Raji (cell line): ENCODE results near the gene CACNA2D4.

Experiments used
- POLR2A ChIP-seq: IDR thresholded peaks from 2 replicates; pipeline ENCODE4 v1.6.1; 2011; ENCODE audit warnings: low read depth, low read length, control low read depth; ENCODE audit not compliant: insufficient read depth

The CACNA2D4 gene

GRCh38 chr12:1936406-1937320 is 18.2 kb upstream of the CACNA2D4 start:
- TF ChIP-seq POLR2A, result no peak

DNA sequence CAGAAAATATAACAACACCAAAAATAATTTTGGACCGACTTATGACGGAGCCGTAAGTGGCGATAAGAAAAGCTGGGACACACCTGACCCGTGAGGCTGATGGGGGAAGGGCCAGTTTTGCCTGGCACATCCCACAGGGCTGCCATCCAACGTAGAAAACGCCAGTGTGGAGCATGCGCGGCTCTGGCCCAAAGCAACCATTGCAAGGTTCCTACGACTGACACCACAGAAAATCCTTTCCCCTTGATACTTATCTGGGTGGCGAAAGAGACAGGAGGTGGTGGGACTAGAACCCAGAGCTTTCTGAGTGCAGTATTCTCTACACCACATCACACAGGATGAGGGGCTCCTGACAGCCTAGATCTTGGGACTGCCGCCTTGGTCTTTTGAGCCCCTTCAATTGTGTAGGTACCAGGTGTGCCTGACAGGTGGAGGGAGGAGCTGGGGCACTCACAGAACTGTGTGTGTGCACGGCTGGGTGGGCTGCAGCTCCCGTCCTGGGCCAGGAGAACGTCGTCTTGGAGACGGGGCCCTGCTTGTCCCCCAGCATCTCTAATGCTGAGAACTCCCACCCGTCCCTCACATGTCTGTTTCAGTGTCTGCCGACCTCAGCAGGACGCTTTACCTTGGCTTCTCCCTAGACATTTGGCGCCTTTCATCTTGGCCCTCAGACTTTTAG is 17.4 kb upstream of the CACNA2D4 start:
- TF ChIP-seq POLR2A, result no peak

GRCh38 chr12:1935242-1935641 is 16.8 kb upstream of the CACNA2D4 start:
- no peak for TF ChIP-seq POLR2A

GRCh38 chr12:1934831-1935230 is 16.4 kb upstream of the CACNA2D4 start:
- no peak for TF ChIP-seq POLR2A

GRCh38 chr12:1934068-1934467 is 15.6 kb upstream of the CACNA2D4 start:
- TF ChIP-seq POLR2A, result no peak

DNA sequence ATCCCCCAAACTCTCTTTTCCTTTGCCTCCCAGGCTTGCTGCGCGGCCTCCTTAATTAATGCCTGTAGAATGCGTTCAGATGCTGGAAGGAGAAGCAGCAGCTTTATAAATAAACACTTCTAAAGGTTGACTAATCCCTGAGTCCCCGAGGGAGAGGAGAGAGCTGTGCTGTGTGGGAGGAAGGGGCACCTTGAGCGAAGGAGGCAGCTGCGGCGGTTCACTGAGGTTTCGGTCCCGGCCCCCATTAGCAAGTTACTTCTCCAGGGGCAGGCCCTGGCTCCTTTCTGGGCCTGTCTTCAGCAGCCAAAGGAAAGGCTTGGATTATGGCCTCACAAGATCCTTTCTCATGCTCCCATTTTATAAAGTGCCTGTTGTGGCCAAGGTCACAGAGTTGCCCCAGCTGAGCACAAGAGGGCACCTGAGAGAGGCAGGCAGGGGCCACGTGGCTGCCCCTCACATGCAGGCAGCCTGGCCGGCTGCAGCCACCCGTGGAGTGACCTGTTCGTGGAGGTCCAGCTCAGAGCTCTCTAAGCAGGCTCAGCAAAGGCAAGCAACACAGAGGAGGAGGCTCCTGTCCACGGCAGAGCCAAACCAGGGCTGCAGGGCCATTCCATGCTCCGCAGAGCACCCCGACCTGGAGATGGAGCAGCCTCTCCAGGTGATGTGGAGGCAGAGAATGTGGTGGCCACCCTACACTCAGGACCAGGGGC is 15.0 kb upstream of the CACNA2D4 start:
- no peak for TF ChIP-seq POLR2A

GRCh38 chr12:1932264-1932777 is 13.9 kb upstream of the CACNA2D4 start:
- TF ChIP-seq POLR2A, result no peak

DNA sequence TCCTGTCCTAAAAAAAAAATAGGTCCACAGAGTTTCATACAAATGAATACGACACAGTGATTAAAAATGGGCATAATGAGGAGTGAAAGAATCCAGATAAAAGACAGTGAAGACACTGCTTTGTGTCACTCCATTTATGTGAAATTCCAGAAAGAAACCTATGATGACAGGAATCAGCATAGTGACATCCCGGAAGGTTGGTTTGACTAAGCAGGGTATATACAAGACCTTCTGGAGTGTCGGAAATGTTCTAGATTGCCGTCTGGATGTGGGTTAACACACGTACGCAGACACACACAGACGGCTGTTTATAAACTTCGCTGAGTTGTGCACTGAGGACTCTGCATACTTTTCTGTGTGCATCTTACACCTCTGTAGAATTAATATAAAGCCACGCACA is 13.2 kb upstream of the CACNA2D4 start:
- TF ChIP-seq POLR2A, result no peak

- no peak for TF ChIP-seq POLR2A
Measured at GRCh38 chr12:1930803-1931597, 12.5 kb upstream of the CACNA2D4 start.

DNA sequence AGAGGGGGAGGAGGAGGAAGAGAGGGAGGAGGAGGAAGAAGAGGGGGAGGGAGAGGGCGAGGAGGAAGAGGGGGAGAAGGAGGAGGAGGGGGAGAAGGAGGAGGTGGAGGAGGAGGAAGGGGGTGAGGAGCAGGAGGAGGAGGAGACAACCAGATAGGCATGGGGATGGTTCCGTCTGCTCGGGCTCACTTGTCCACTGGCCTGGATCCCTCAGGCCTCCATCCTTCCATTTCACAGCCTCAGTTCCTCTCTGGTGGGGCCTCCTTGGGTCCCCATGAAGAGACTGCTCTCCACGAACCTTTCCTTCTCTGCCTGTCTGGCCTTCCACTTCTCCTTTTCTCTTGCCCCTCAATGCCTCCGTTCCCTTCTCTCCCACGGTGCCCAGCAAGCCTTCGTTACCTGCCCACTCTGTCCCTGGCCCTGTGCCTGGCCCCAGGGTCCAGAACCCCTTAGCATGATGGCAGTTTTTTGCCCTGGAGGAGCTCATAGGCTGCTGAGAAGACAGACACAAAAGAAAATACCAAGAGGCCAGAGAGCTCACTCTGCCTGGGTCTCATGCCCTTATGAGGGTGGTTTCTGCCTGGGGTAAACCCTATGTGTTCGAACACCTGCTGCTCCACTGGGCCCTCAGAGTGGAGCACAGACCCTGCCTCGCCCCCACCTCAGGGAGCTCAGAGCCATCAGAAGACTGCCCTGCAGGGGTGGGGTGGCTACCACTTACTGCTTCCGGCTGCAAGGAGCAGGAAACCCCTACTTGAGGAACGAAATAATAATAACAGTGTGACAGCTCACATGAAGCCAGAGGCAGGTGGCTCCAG is 11.7 kb upstream of the CACNA2D4 start:
- TF ChIP-seq POLR2A, result no peak

GRCh38 chr12:1929241-1929984 is 11.0 kb upstream of the CACNA2D4 start:
- TF ChIP-seq POLR2A, result no peak

GRCh38 chr12:1928439-1929121 is 10.1 kb upstream of the CACNA2D4 start:
- no peak for TF ChIP-seq POLR2A

GRCh38 chr12:1927751-1928351 is 9.4 kb upstream of the CACNA2D4 start:
- TF ChIP-seq POLR2A, result no peak
